GM19240 (cell line): ENCODE results near the gene CPLANE2.
A peak's percentile ranks its signal among the peaks of the same experiment; 100 is the strongest.
"Not testable (repeated sequence)": the region's sequence is repeated elsewhere in the genome, so short reads cannot be mapped to it uniquely, and the experiment has no call there.

Experiments
- DNase-seq: peaks from one replicate; pipeline ENCODE4 v3.0.0; 2011; ENCODE audit warnings: low spot score; ENCODE audit not compliant: insufficient read length

Gene CPLANE2

DNA sequence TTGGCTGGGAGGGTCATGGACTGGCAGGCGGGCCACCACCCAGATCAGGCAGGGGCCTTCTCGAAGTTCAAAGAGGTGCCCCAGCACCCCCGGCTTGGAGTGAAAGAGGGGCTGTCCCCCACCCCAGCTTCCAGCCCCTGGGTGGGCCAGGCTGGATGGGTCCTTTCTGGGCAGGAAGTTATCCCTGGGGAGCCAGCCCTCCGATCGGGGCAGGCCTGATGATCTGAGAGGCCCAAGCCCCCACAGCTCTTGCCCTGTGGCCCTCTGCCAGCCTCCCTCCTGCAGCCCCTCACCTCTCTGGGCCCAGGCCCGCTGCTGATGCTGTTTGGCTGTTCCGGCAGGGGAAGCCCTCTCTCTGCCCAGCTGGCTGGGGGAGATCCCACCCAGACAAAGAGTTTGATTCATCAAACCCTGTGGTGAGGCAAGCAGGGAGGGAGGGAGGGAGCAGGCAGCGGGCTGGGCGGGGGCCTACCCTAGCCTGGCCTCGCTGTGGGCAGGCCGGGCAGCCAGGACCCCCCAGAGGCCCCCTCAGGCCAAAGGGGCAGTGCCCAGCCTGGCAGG, 27.1 kb downstream of the CPLANE2 start:
- DNase-seq, result no peak

DNA sequence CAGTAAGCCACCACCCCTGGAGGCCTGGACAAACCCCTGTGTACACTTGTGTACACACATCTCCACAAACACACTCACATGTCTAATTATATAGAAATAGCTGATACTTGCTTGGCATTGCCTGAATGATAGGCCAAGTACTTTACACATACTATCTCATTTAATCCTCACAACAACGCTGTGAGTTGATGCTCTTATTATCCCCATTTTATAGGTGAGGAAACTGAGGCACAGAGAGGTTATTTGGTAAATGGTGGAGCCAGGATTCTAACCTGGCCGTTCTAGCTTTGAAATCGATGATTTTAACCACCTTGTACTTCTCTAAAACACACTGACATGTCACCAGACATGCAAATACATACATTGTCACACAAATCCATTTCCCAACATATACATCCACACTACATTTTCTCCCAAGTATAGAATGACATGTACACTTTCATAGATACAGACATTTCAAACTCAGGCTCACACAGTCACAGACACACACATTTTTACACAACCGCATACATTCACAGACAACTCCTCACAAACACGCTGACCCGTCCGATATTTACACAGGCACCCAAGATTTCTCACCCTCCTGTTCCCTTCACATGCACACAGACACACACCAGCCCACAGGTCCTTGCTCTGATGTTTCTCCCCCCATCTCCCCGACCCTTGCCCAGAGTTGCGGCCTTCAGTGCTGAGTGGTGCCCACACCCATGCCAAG, 27.7 kb downstream of the CPLANE2 start:
- no peak for DNase-seq

DNA sequence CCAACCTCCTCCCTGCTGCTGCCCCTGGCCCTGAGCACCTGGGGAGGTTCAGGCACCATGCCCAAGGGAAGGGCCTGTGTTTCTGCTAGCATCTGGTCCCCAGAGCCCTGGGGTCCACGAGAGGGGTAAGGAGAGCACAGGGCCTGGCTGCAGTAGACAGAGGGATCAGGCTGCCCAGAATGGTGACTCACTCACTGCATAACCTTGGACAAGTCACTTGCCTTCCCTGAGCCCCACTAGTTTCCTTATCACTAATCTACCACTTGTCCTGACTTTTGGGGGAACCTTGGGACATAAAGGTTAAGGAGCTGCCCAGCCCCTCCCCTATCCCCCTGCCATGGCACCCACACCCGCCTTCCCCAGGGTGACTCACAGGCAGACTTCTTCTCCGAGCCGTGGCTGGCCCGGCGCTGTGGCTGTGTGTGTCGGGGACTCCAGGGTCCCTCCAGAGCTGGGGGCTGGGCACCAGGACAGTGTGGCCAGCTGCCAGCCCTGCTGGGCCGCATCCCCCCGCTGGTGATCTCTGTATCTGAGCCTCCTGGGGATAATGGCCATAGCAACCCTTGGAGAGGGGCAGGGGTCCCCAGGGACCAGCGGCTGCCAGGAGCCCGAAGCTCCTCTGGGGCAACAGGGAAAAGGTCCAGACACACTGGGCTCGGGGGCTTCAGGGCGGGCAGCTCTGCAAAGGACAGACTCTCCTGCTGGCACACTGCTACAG, 28.6 kb downstream of the CPLANE2 start:
- no peak for DNase-seq

DNA sequence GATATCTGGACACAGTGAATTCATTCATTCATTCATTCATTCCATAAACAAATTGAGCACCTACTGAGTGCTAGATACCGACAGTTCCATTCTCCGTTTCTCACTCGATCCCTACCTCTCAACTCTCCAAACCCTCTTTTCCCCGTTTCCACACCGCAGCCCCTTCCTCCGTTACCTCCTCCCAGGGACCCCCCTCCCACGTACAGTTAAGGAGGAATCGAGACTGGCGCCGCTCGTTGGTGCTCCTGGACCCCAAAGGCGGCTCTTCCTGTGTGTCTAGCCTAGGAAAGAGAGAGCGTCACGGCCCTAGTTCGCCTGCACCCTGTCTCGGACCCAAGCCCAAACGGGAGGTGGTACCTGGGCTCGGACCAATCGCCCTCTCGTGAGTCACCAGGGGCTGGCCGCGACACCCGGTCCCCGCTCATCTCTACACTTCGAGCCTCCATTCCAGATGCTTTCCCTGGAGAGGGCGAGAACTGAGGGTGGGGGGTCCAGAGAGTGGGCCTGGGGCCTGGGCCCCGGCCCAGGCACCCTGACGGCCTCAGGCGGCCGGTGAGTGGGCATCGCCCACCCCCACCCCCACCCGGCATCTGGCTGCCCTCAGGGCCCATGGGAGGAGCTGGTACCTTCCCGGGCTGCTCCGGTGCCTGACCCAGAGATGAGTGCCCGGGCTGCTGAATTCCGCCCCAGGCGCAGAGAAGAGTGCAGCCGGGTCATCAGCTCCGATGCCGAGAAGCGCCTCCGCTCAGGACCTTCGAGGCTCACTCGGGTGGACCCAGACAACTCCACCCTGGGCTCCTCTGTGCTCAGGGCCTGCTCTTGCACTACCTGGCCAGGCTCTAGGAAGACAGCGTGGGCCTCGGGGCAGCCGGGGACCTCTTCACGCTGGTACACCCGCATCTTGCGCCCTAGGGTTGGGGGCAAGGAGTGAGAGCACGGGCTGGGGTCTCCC, 29.4 kb downstream of the CPLANE2 start:
- no peak for DNase-seq

DNA sequence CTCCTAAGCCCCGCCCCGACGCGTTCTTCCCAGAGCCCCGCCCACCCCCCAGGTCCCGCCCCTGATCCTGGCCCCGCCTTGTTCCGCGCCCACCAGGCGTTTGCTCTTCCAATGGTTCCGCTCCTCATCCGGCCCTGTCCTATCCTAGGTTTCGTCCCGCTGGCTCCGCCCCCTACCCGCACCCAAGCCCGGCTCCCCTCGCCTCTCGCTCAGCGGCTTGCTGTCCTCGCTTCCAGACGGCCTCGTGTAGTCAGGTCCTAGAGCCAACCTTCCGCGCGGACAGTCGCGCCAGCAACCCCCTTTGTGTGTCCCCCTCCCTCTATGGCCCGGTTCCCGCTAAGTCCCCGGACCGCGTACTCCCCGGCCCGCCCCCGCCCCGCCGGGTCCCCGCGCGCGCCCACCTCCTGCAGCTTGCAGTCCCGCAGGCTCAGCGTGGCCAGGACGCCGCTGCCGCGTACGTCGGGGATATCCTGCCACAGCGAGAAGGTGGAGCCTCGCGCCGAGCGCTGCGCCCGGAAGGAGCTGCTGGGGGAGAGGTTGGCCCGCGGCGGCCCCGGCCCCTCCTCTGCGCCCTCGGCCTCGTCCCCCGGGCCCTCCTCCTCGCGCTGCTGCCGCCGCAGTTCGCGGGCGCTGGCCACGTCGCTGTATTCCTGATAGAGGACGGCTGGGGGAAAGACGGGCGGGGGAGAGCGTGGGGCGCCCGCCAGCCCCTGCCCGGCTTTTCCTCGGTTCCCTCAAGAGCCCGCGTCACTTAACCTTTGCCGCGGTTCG, 30.3 kb downstream of the CPLANE2 start:
- peak; percentile 55 for DNase-seq

DNA sequence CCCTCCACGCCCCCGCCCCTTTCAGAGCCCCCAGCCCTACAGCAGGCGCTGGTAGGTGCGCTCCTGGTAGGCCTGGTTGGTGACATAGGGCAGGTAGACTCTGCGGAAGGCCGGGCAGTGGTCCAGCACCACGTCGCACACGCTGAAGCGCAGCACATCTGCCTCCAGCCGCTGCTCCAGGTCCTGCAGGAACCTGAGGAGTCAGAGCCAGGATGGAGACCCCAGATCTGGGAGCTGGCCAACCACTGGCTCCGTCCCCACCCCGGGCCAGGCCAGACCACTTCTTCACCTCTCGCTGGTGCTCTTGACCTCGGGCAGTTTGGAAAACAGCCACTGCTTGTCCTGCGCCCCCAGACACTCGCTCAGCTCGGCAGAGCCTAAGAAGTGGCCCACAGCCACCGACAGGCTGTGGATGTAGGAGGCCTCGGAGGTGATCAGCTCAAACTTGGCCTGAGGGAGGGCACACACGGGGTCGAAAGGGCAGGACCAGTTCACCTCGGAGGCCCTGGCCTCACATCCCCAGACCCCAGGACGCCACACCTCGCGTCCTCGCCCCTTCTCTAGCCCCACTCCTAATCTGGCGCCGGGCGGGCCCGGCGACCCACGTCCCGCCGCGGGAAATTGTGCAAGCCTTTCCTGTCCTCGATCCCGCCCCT, 31.0 kb downstream of the CPLANE2 start:
- no peak for DNase-seq

DNA sequence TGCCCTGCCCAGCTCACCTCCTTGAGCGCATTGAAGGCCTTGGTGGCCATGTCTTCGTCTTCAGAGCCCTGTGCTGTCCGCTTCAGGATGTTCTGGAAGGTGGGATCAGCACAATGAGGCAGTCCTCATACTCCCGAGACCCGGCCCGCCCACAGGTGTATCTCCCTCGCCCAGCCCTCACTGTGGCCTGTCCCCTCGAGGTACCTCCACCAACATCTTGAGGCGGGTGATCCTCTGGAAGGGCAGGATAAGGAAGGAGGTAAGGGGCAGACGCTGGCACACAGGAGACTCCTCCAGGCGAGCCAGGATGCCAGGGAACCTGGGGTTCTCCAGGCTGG, 31.7 kb downstream of the CPLANE2 start:
- no peak for DNase-seq

DNA sequence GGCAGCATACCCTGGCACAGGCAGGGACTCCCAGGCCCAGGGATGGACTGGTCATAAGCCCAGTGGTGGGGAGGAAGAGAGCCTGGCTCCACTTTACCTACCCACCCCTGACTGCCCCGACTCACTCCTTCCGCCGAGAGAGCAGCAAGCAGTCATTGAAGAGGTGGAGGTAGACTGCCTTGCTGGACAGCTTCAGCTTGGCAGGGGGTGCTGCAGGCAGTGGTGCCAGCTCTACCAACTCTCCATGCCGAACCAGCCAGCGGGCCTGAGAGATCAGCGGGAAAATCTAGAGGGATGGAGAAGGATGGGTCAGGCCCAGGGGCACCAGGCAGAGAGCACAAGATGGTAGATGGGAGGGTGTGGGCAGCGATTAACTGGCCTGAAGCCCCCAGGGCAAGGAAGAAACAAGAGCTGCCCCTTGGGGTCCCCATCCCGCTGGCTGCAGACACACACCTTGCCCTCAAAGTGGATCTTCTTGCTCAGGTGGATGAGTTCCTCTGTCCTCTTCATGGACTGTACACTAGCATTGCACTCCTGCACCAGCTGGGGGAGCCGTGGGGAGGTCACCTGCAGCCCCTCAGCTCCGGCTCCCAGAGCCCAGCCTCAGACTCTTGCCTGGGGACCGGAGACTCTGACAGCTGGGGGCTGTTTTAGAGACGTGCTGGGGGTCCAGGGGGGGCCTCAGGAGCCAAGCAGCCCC, 32.2 kb downstream of the CPLANE2 start:
- DNase-seq, result no peak

DNA sequence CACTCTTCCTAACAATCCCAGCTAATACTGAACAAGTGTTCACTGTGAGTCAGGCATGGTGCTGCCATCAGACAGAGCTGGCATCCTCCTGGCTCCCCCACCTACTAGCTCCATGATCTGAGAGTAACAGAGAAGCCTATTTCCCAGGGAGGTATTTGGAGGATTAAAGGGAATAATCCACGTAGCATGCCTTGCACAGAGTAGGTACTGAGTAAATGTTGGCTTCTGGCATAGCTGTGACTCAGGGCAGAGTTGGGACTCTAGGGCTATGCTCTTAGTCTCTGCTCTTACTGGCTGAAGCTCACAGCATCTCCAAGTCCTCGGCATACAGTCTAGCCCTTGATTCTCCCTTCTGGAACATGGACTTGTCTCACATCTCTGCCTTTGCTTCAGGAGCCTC, 32.8 kb downstream of the CPLANE2 start:
- no peak for DNase-seq

DNA sequence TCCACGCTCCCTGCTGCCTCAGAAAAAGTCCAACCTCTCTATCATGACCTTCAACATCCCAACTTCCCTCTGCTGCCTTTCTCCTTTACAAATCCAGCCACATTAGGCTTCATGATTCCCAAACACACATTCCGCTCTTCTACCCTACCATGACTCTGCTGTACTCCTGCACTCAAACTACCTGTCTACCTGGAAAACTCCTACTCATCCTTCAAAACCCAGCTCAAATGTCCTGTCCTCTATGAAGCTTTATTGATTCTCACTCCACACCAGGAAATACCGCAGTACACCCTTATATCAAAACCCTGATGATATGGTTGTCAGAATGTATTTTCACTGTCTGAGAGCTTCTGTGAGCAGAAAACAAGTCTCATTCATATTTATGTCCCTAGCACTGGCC, 33.4 kb downstream of the CPLANE2 start:
- DNase-seq, result no peak

DNA sequence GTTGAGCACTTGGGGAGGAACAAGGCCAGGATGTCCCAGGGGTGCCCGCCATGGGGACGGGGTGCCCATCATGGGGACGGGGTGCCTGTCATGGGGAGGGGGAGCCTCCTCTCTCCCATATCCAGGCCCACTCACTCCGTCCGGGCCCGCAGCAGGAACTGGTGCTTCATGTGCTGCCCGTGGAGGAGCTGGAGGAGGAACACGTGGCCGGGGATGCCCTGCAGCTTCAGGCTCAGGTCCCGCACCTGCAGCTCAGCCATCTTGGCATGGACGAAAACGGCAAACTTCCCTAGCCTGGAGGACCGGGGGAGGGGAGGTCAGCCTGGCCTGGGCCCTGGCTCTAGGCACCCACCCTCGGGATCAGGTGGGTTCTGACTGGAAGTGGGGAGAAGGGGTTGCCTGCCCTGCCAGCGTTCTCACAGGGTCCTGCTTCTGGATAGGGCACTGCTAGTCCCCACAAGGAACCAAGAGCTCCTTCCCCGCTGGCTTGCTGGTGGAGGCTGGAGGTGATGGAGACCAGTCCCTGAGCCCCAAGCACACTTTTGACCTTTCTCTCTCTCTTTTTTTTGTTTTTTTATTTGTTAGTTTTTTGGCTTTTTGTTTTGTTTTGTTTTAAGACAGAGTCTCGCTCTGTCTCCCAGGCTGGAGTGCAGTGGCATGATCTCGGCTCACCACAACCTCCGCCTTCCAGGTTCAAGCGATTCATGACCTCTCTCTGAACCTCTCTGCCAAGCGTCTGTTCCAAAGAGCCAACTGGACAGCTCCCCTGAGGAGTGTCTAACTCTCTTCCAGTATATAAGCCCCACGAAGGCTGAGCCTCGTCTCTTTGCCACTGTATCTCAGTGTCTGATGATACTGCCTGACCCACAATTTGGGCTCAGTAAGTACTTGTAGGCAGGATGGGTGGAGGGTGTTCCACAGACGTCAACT, 34.4 kb downstream of the CPLANE2 start:
- DNase-seq, result no peak

DNA sequence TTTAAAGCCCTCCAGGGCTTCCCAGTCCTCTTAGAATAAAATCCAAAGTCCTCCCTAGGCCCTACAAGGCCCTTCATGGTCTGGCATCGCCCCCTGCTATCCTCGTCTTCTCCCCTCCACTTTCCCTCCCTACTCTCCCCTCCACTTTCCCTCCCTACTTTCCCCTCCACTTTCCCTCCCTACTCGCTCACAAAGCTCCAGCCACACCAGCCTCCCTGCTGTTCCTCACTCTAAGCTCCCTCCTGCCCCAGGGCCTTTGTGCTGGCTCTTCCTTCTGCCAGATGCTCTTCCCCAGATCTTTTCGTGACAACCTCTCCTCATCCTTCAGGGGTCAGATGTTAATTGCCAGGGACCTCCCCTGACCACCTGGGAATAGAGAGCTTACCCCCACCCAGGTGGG, 37.3 kb downstream of the CPLANE2 start:
- no peak for DNase-seq

DNA sequence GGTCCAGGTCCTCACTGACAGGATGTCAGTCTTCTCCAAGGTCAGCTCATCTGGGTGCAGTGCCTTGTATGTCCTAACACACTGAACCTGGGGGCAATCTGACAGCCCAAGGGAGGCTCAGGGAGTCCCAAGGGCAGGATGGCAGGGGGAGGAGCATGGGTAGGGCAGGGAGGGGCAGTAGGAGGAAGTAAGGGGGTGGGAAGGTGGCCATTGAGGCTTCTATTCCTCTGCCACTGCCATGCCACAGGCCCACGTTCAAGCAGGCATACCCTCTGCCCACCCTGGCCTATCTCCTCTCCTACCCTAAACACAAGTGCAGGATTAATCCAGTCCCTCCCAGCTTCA, 37.9 kb downstream of the CPLANE2 start:
- DNase-seq, result no peak

DNA sequence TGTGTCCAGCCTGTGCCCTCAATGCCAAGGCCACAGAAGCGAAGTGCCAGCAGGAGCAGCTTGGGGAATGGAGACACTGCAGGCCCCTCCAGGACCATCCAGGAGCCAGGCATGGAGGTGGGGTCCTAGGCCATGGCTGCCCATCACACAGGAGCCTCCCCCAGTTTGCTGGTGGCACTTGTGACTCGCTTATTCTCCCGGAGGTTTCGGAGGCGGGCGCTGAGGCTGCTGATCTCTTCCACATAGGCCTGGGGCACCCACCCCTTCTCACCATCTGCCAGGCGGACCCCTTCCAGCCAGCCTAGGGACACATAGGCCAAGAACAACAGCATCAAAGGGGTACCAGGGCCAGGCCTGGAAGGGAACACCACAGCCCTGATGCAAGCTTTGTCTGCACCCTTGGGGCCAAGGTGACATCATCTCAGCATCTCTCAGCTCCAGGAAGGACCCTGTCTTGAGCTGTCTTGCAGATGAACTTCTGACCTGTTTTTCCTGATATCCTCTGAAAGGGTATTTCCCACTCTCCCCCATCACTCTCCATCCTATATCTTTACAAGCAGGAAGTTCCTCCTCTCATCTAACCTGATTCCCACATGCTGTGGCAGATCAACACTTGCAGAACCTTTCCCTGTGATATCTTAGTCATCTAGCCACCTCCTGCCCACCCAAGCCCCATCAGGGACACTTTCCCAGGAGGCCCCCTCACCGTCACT, 38.4 kb downstream of the CPLANE2 start:
- DNase-seq, result no peak

DNA sequence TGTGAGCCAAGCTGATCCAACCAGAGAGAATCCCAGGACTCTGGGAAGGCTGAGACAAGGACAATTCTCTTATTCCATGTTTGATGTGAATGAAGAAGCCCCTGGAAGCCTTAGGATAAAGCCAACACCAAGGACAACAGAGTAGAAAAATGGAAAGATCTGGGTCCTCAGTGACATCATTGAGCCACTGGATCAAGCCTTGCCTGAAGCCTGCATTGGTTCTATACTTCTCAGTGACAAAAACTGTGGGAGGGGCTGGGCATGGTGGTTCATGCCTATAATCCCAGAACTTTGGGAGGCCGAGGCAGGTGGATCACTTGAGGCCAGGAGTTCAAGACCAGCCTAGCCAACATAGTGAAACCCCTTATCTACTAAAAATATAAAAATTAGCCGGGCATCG, 40.1 kb downstream of the CPLANE2 start:
- DNase-seq, result no peak

DNA sequence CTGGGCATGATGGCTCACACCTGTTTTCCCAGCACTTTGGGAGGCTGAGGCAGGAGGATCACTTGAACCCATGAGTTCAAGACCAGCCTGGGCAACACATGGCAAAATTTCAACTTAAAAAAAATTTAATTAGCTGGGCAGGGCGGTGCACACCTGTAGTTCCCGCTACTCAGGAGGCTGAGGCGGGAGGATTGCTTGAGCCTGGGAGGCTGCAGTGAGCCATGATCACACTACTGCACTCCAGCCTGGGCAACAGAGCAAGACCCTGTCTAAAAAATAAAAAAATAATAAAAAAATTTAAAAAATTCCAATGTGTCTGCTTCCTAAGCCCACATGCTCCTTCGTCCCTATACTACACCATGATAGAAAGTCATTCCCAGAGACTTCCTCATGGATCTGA, 40.8 kb downstream of the CPLANE2 start:
- DNase-seq, result not testable (repeated sequence)

DNA sequence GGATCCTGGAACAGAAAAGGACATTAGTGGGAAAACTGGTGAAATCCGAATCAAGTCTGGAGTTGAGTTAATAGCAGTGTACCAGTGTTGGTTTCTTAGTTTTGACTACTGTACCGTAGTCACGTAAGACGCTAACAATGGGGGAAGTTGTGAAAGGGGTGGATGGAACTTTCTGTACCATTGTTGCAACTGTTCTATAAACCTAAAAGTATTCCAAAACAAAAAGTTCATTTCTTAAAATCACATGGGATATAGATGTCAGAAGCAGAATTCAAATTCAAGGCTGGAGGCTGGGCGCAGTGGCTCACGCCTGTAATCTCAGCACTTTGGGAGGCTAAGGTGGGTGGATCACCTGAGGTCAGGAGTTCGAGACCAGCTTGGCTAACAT, 41.5 kb downstream of the CPLANE2 start:
- no peak for DNase-seq

DNA sequence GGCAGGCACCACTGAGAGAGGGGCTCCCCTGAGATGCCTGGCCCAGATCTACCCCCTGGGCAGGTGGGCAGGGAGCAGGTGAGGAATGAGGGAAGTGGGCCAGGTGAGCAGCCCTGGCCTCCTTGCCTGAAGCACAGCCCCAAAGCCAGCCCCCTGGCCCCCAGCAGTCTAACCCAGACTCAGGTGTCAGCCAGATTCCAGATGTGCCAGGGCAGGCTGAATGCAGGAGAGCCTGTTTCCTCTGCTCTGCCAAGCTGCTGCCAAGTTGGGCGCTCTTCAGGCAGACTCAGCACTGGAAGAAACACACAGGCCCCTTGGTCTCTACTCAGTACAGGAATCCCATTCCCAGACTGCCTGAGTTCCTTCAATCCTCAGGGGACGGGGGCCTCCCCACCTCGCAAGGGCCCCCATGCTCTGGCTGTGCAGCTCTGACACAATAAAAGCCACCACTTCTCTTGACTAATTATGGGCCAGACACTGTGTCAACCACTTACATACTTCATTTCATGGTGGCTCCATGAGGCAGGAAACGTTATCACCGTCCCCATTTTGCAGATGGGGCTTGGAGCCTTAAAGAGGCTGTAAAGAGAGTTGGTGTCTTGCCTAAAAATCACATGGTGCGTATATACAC, 45.0 kb downstream of the CPLANE2 start:
- DNase-seq, result no peak
